GM21367 (cell line): ENCODE measurements around the gene UBE2Q2.
"Not testable (repeated sequence)": the region's sequence is repeated elsewhere in the genome, so short reads cannot be mapped to it uniquely, and the experiment has no call there.

ENCODE experiments used
- ATAC-seq: cut with Tn5 transposase; IDR thresholded peaks from one replicate; pipeline ENCODE4 v1.9.1; 2021; ENCODE audit not compliant: unreplicated experiment

Gene UBE2Q2

GRCh38 chr15:75823860-75824613, 19.2 kb upstream of the UBE2Q2 start:
- no peak for ATAC-seq

DNA sequence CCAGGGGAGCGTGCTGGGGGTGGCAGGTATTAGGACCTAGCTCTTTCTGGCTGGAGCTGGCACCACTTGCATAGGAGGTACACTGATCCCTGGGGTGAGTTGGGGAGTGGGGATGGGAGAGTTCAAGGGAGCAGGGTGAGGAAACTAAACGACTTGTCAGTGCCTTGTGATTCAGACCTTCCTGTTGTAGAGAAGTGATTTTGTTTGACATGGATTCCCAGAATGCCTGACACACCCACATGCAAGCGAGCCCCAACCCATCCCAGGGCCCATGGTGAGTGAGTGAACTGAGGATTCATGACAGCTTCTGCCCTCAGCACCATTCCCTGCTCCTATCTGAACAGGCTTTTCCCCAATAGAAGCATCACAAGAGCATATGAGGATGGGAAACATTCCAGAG, 15.6 kb upstream of the UBE2Q2 start:
- no peak for ATAC-seq

DNA sequence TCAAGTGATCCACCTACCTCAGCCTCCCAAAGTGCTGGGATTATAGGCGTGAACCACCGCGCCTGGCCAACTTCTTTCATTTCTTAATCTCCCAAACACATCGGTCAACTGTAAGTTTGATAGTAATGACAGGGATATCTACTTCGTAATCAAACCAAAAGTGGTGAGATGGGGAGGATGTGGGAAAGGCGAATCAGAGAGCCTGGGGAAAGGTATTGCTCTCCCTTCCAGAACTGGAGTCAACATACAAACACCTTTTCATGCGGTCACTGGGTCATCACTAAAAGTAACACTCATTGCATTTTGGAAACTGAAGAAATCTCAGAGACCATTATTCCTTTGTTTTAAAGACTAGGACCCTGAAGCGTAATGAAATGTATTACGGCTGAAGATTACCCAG, 14.8 kb upstream of the UBE2Q2 start:
- no peak for ATAC-seq

DNA sequence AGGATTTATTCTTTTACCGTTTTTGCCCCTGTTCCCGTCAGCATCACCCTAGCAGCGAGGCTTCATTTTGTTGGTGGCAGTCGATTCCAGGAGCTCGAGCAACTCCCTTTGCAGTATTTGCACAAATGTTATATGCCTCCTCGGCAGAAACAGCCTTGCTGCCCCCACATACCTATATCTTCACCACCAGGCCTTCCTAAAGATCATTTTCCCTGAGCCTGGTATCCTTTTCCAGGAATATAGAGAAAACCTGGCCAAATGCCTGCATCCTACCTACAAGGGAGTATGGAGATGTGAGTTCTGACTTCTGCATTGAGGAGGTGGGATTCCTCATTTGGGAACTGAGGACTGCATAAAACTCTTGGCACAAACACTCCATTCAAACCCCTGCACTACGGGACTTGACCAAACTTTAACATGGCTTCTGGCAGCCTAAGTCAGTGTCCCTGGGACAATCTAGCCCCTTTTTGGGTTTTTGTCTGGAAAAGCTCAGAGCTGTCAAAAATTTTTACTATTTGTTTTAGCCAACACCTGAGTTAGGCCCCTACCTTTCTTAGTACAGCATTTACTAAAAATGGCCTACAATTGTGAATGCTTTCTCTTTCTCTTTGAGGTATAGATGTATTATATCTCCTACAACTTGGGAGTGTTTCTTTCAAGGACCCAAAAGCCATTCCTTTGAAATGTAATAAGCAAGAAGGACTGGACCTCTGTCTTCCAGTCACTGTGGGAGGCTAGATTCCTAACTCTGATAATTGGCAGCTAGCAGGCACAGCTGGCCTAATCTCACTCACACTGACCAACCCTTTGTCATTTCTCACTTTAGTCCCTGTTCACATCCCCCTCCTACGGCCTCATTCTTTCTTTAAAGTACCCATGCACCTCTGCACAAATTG, 12.1 kb upstream of the UBE2Q2 start:
- no peak for ATAC-seq

GRCh38 chr15:75831806-75832102, 11.5 kb upstream of the UBE2Q2 start:
- ATAC-seq: no peak

DNA sequence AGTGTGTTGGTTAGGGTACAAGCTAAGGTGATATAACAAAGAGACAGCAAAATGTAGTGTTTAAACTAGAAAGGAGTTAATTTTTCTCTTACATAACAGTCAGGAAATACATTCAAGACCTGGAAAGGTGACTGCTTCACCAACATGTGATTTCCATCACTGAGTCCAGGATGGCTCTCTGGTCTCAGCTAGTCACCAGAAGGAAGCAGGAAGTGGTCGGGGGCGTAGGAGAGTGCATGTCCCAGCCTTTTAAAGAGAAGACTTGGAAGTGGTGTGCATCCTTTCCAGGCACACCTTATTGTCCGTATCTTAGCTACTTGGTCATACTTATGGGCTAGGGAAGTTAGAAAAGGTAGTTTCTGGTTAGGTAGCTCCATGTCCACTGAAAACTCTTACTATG, 11.1 kb upstream of the UBE2Q2 start:
- ATAC-seq: no peak

- ATAC-seq: no peak
These were observed 9.2 kb upstream of the UBE2Q2 start for GRCh38 chr15:75834021-75834420.

- no peak for ATAC-seq
These were observed 7.0 kb upstream of the UBE2Q2 start for GRCh38 chr15:75835990-75836958.

- ATAC-seq: peak; percentile 69
These were observed 6.3 kb upstream of the UBE2Q2 start for GRCh38 chr15:75836959-75837334.

DNA sequence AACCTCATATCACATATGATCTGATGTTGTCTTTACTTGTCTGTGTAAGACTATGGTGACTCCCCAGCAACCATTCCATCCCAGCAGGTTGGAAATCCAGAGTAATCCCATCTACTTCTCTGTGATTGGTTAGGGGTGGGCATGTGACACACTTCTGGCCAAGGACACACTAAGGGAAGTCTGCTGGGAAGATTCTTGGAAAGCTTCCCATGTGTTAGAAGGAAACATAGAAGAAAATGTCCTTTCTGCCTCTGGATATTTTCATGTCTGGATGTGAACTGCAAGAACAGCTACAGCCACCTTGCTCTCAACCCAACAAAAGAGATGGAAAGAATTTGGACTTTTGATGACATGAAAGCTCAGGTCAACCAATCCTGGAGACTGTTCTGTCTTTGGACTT, 2.6 kb upstream of the UBE2Q2 start:
- no peak for ATAC-seq

- no peak for ATAC-seq
These were observed 1.6 kb upstream of the UBE2Q2 start for GRCh38 chr15:75841626-75842025.

DNA sequence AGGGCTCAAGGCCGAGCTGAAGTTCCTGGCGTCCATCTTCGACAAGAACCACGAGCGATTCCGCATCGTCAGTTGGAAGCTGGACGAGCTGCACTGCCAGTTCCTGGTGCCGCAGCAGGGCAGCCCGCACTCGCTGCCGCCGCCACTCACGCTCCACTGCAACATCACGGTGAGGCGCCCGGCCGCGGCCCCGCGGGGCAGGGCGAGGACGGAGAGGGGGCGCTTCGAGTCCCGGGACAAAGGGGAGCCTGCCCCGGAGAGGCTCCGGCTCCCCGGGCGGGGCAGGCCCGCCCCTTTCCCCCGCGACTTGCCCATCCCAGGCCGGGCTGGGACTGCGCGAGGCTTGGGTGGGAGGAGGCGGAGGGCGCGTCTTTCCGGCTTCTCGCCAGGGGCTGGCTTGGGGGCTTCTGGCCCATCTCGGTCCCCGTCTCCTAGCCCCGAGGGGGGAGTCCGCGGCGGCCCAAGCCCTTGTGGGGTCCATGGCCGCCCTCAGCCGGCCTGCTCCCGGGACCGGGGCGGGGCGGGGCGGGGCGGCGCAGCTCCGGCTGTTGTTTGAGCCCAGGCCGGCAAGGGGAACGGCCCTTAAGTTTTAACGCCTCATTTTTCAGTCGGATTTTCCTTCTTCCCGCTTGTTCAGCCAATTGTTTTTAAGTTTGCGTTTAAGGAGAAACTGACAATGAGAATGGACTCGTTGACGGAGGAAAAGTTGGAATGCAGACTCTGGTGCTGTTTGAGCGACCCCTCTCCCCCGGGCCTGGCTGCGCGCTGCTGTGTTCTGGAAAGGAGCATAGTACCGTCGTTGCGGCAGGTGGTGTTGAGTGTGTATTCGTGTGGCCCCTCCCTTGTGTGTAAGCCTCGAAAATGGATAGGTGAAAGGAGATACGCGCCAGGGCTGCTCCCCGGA, 683 bp downstream of the UBE2Q2 start:
- ATAC-seq: peak; percentile 35

DNA sequence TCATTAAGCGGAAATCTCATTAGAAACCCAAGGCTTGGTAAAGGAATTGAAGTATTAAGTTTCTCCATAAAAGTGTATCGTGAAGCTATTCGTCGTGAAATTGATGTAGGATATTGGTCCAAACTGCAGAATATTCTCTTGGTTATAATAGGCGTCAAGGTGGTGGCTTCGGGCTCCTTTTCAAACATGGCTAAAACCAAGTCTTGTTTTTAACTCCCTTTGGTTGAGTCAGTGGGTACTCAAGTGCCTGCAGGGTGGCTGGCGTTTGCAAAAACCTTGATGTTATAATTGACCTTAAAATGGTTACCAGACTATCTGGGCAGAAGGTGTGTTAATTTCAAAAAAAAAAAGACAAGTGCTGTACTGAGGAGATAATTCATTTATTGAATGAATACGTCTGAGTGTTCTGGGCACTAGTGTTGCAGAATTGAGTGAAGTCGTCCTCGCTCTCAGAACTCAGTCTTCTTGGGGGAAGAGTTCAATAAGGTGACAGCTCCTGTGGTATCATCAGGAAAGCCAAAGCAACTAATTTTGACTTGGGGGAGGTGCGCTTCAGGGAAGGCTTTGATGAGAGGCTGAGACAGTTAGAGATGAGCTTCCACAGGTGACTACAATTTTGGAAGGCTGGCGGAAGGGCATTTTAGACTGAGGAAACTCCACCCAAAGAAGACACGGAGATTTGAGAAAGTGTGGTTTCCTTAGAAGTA, 1.5 kb downstream of the UBE2Q2 start:
- no peak for ATAC-seq

GRCh38 chr15:75849167-75849566, 5.9 kb downstream of the UBE2Q2 start:
- no peak for ATAC-seq

- no peak for ATAC-seq
These were observed 7.5 kb downstream of the UBE2Q2 start for GRCh38 chr15:75850708-75851107.

DNA sequence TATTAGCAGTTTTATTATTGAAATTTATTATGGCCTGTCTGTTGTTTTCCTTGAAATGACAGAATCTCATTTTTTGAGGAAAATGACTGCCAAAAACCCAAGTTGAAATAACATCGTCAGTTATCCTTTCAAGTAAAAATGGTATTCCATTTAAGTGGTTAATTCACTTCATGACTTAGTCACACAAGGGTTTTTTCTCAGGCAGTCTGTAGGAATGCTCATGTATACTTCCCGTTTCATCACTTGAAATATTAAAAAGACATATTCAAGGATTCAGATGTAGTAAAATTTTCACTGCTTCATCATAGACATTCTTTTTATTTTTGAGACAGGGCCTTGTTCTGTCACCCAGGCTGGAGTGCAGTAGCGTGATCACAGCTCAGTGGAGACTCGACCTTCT, 8.3 kb downstream of the UBE2Q2 start:
- not testable (repeated sequence) for ATAC-seq

GRCh38 chr15:75857886-75858285, 14.6 kb downstream of the UBE2Q2 start:
- no peak for ATAC-seq

DNA sequence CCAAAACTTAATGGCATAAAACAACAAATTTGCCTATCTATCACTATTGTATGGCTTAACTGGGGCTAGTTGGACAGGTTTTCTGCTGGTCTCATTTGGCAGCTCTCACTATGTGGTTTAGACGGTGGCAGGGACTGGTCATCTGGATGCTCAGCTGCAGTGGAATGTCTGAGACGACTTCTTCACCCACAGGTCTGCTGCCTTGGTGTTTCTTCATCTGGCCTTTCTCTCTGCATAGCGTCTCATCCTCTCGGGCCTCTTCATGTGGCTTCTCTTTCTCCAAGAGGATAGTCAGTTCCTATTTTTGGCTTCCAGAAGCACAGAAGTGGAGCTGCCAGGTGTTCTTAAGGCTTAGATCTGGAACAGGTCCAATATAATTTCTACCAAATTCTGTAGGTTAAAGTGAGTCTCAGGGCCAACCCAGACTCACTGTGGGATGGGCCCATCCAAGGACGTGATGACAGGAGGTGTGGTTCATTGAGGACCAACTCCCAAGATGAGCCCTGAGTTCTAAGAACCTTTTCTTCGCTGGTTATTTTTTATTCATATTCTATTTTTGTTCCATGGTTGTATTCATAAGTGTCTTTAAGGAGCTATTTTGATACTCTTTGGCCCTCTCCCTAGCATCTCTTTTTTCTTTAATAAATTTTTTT, 18.6 kb downstream of the UBE2Q2 start:
- no peak for ATAC-seq

- no peak for ATAC-seq
These were observed 19.5 kb downstream of the UBE2Q2 start for GRCh38 chr15:75862796-75863195.
